HL-60/S4 treated with retinoic acid at 250 ng/mL for 4 days and 3 days (cell line): ENCODE data around the gene MSRB1.
"Not testable (repeated sequence)": the region's sequence is repeated elsewhere in the genome, so short reads cannot be mapped to it uniquely, and the experiment has no call there.

Experiments
- in situ Hi-C: fragments of 300-500 bp; cut with MboI; formaldehyde crosslinking; loops from 2 replicates; pipeline ENCODE4 v1.7.0; 2022; ENCODE audit warnings: low sequenced_read_pairs

The MSRB1 gene

GRCh38 chr16:1962161-1963153 lies 19.5 kb upstream of the MSRB1 start:
- in situ Hi-C loops, result not testable (repeated sequence)

GRCh38 chr16:1961651-1962067 lies 18.7 kb upstream of the MSRB1 start:
- in situ Hi-C loops, result no loop called here

DNA sequence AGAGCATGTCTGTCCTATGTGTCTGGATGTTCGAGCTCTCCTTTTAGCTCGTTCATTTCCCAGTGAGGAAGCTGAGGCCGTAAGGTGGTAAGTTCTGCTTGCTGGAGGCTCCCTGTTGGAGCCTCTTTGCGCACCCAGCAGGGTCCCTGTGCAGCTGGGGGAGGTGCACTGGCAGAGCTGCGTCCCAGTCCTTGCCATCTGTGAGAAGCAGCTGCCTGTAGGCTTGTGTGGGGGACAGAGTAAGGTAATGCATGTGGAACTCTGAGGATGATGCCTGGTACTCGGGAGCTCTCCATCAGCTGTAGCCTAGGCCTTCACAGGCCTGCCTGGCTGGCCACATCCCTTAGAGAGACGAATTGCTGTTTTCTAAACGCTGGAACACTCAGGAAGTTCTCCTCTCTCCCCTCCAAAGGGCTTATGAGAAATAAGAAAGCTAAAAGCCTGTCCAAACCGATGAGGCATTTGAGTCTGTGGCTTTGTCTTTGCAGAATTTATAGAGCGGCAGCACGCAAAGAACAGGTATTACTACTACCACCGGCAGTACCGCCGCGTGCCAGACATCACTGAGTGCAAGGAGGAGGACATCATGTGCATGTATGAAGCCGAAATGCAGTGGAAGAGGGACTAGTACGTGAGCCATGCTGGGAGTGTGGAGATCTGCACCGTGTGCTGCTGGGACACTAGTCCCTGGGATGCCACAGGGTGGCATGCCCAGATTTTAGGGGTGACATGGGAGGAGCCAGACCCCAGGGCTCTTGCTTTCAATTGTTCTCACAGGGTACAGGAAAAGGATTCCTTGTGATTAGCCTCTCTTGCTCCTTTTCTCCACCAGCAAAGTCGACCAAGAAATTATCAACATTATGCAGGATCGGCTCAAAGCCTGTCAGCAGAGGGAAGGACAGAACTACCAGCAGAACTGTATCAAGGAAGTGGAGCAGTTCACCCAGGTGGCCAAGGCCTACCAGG lies 17.9 kb upstream of the MSRB1 start:
- in situ Hi-C loops, result no loop called here

GRCh38 chr16:1959269-1960039 lies 16.5 kb upstream of the MSRB1 start, which contains the start of gene NDUFB10:
NDUFB10 (plus strand) TSS chr16:1959538; CDS start chr16:1959625, 87 bp downstream.
- in situ Hi-C loops, result no loop called here

GRCh38 chr16:1958715-1959268 lies 15.8 kb upstream of the MSRB1 start:
- in situ Hi-C loops, result no loop called here

DNA sequence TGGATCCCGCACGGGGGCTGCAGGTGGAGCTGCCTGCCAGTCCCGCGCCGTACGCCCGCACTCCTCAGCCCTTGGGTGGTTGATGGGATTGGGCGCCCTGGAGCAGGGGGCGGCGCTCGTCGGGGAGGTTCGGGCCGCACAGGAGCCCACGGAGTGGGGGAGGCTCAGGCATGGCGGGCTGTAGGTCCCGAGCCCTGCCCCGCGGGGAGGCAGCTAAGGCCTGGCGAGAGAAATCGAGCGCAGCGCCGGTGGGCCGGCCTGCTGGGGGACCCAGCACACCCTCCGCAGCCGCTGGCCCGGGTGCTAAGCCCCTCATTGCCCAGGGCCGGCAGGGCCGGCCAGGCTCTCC lies 15.1 kb upstream of the MSRB1 start:
- in situ Hi-C loops, result not testable (repeated sequence)

GRCh38 chr16:1957434-1958142 lies 14.6 kb upstream of the MSRB1 start:
- in situ Hi-C loops, result not testable (repeated sequence)

DNA sequence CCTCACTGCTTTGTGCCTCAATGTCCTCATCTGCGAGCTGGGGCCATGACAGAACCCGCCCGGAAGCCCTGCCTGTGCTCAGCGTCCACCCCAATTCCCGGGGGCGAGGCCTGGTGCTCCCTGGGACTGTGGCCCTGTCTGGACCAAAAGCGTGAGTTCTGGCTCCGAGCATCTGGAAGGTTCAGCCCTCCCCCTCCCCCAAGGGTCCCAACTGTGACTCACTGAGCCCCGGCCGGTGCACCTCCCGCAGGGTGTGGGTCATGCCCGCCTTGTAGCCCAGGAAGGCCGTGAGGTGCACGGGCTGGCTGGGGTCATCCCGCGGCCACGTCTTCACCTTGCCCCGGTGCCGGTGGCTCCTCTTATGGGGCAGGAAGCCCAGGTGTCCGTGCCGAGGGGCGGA lies 10.7 kb upstream of the MSRB1 start:
- in situ Hi-C loops, result no loop called here

GRCh38 chr16:1950559-1950958 lies 7.6 kb upstream of the MSRB1 start:
- in situ Hi-C loops, result no loop called here

GRCh38 chr16:1950047-1950446 lies 7.0 kb upstream of the MSRB1 start:
- in situ Hi-C loops, result no loop called here

- in situ Hi-C loops, result no loop called here
These were observed 6.5 kb upstream of the MSRB1 start for GRCh38 chr16:1949507-1949906.

- in situ Hi-C loops, result no loop called here
These were observed 4.3 kb upstream of the MSRB1 start for GRCh38 chr16:1947369-1947670.

- in situ Hi-C loops, result no loop called here
These were observed 3.7 kb upstream of the MSRB1 start for GRCh38 chr16:1946495-1947368.

DNA sequence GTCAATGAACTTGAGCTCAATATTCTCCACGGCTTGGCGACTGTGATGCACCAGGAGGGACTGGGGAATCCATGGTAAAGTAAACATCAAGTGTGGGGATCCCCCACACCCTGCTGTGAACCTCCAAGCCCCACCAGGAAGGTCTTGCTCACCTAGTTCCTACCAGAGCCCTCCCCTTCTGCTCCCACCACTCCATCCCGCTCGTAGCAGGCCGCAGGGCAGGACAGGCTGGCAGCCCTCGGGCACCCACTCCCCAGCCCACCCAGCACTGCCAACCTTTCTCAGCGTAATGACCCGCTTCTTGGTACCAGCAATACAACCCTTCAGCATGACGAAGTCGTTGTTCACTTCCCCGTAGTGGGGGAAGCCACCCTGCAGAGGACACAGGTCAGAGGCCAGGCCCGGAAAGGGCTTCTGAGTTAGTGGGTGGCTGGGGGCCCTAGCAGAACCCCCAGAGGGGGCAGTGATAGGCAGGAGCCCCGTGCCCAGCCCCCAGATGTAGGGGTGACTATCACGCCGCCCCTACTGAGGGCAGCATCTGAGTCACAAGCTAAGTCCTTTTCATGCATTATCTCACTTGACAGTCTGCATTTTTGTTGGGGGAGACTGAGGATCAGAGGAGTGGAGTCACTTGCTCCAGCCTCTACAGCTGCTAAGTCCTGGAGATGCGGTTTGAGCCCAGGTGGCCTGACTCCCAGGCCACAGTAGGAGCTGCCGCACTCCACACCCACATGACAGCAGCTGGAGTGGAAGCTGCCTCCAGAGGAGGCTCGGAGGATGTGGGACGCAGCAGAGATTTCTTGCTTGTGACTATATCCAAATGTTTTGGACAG lies 2.8 kb upstream of the MSRB1 start:
- in situ Hi-C loops, result no loop called here

- in situ Hi-C loops, result no loop called here
These were observed 1.7 kb upstream of the MSRB1 start for GRCh38 chr16:1944612-1945199.

DNA sequence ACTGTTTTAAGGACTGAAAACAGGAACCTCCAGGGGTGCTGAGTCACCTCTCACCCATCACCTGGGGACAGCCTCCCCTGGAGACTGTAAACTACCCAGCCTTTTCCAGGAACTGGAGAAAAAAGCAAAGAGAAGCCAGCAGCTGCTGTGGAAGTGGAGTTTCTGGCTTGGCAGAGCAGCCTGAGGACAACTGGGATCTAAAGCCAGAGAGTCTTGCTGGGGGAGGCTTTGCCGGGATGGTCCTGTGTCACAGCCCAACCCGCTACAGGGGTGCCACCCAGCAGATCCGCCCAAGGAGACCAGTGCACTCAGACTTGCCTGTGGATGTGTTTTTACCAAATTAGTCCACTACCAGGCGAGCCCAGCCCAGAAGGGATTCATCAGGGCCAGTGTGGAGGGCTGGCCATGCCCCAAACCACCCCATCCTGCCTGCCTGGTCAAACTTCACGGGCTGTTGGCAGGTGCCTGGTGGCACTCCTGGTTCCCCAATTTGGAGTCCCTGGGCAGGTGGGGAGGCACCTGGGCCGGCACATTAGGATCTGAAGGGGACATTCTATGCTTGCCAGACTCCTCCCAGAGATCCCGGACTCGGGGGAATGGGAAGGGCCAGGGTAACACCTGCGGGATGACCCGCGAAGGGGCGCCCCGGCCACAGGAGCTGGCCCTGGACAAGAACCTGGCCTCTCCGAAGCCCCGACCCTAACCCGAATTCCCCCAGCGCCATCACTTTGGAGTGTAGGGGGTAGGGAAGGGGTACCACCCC lies 771 bp downstream of the MSRB1 start:
- in situ Hi-C loops, result no loop called here
